Tibial artery (tissue), 4 donors: ENCODE measurements around the gene RANBP2.

Experiments used
- DNase-seq, 2 donors: peaks; one replicate each; pipeline ENCODE4 v3.0.0-alpha.2; 2019
- H3K27ac ChIP-seq, 2 donors: fragments of 200-600 bp; sonication (generic) in 1 of 2; 1 replicate in 1 of 2; 2 replicates in 1 of 2; pipeline ENCODE4 v1.5.1; 2018 to 2019; ENCODE audit warnings: mild to moderate bottlenecking in 1 of 2
- H3K27me3 ChIP-seq, 2 donors: fragments of 200-600 bp; sonication (generic) in 1 of 2; one replicate each; pipeline versions ENCODE4 v1.5.1 to v1.6.0; 2016 to 2019
- H3K36me3 ChIP-seq, 3 donors: fragments of 200-600 bp; sonication (generic) in 2 of 3; one replicate each; pipeline ENCODE4 v1.5.1; 2016 to 2019; ENCODE audit warnings: mild to moderate bottlenecking in 2 of 3
- H3K4me1 ChIP-seq, 4 donors: fragments of 200-600 bp; sonication (generic) in 2 of 4; 1 replicate in 3 of 4; 2 replicates in 1 of 4; pipeline ENCODE4 v1.5.1; 2016 to 2019
- H3K4me3 ChIP-seq, 2 donors: fragments of 200-600 bp; sonication (generic) in 1 of 2; 1 replicate in 1 of 2; 2 replicates in 1 of 2; pipeline ENCODE4 v1.5.1; 2018 to 2019; ENCODE audit warnings: mild to moderate bottlenecking in 2 of 2
- H3K9me3 ChIP-seq, 3 donors: fragments of 200-600 bp; sonication (generic) in 1 of 3; one replicate each; pipeline ENCODE4 v1.5.1; 2016 to 2019
- CTCF ChIP-seq, 2 experiments: fragments of 200-600 bp in 1 of 2; fragments of 450-650 bp in 1 of 2; IDR thresholded peaks; one replicate each; pipeline ENCODE4 v1.5.1; 2017 to 2019; ENCODE audit warnings: antibody characterized with exemption in 2 of 2, mild to moderate bottlenecking in 1 of 2, moderate library complexity in 1 of 2
- intact Hi-C: fragments of 100-400 bp; cut with DNase I; formaldehyde crosslinking; loops from one replicate; pipeline ENCODE4 v1.15.0; 2023; ENCODE audit warnings: low total_unique reads

The RANBP2 gene

GRCh38 chr2:108787216-108787541 lies 67.9 kb downstream of the RANBP2 start:
- Histone ChIP-seq H3K36me3 (peaks cover 22 to 23% (median 23%) of the 10 kb centered on the region in 3 donors), H3K4me3 (peak overlapping the region; percentile 77 to 85), H3K27ac (peak overlapping the region in 1 of 2 donors; percentile 67), H3K4me1 (peaks cover 0 to 12% (median 2%) of the 10 kb centered on the region in 4 donors), H3K27me3 (no peaks in the 10 kb centered on the region), H3K9me3 (no peaks in the 10 kb centered on the region)
- intact Hi-C loops = no loop called here
- no peak for TF ChIP-seq CTCF (IDR thresholded peaks at IDR 0.05)
- DNase-seq = no peak

GRCh38 chr2:108803045-108803736 lies 83.9 kb downstream of the RANBP2 start:
- peaks cover 4 to 10% (median 5%) of the 10 kb centered on the region in 3 donors for H3K36me3 ChIP-seq
- DNase-seq = no peak
- no peak overlapping the region for H3K27ac ChIP-seq

GRCh38 chr2:108805032-108805431 lies 85.8 kb downstream of the RANBP2 start:
- H3K27me3 ChIP-seq = no peaks in the 10 kb centered on the region
- H3K36me3 ChIP-seq = peaks cover 4 to 22% (median 10%) of the 10 kb centered on the region in 3 donors
- H3K4me3 ChIP-seq = no peak overlapping the region
- H3K9me3 ChIP-seq = peaks cover 0 to 6% (median 4%) of the 10 kb centered on the region in 3 donors
- H3K4me1 ChIP-seq = no peaks in the 10 kb centered on the region
- DNase-seq = no peak
- TF ChIP-seq CTCF (IDR thresholded peaks at IDR 0.05) = no peak
- intact Hi-C loops = no loop called here
- H3K27ac ChIP-seq = no peak overlapping the region

More at GRCh38 chr2:108803045-108803736, 83.9 kb downstream of the RANBP2 start:
- intact Hi-C loops = no loop called here
- no peaks in the 10 kb centered on the region for H3K9me3 ChIP-seq
- H3K4me1 ChIP-seq = no peaks in the 10 kb centered on the region
- TF ChIP-seq CTCF (IDR thresholded peaks at IDR 0.05) = no peak
- no peaks in the 10 kb centered on the region for H3K27me3 ChIP-seq
- no peak overlapping the region for H3K4me3 ChIP-seq

GRCh38 chr2:108805782-108806181 lies 86.5 kb downstream of the RANBP2 start:
- Histone ChIP-seq H3K27ac (no peak overlapping the region), H3K4me3 (no peak overlapping the region), H3K4me1 (no peaks in the 10 kb centered on the region), H3K9me3 (peaks cover 0 to 7% (median 4%) of the 10 kb centered on the region in 3 donors), H3K27me3 (no peaks in the 10 kb centered on the region), H3K36me3 (peaks cover 4 to 22% (median 10%) of the 10 kb centered on the region in 3 donors)
- no peak for DNase-seq
- intact Hi-C loops = no loop called here
- TF ChIP-seq CTCF (IDR thresholded peaks at IDR 0.05) = no peak

- peaks cover 0 to 7% (median 4%) of the 10 kb centered on the region in 3 donors for H3K9me3 ChIP-seq
- intact Hi-C loops = no loop called here
- no peak overlapping the region for H3K27ac ChIP-seq
- no peak overlapping the region for H3K4me3 ChIP-seq
- TF ChIP-seq CTCF (IDR thresholded peaks at IDR 0.05) = no peak
- no peaks in the 10 kb centered on the region for H3K27me3 ChIP-seq
- no peaks in the 10 kb centered on the region for H3K4me1 ChIP-seq
- peaks cover 4 to 22% (median 10%) of the 10 kb centered on the region in 3 donors for H3K36me3 ChIP-seq
- DNase-seq = no peak
These were observed 87.3 kb downstream of the RANBP2 start for GRCh38 chr2:108806371-108807113.
